K562 (cell line): Measurements from ENCODE around the gene PARD6A. TPM values are rescaled to one million over a fixed set of nuclear protein-coding genes. Genes with fewer than 3 reads are reported as not detected.

ENCODE experiments used
- ATAC-seq: fragments of 200-7000 bp; cut with Tn5 transposase; 3 replicates; pipeline ENCODE4 v1.9.1; 2020; ENCODE audit warnings: moderate library complexity
- BruUV-seq: library from RNA; stranded (reverse); fragments of 400-500 nt; replicated peaks from 2 replicates; lab custom pipeline; 2021; lab: Mats Ljungman, UMichigan
- CTCF ChIA-PET: fragments of 300-600 bp; formaldehyde crosslinking; extraction: SDS; loops from one replicate; lab custom pipeline; 2021; ENCODE audit warnings: low intra/inter-chr PET ratio; lab: Yijun Ruan, JAX
- POLR2A ChIA-PET: fragments of 300-600, 350-650 bp; sonication (Branson Sonifier 250); formaldehyde crosslinking; extraction: SDS; loops from one replicate; lab custom pipeline; 2021; ENCODE audit warnings: antibody characterized with exemption, inconsistent platforms; lab: Yijun Ruan, JAX
- DNase-seq, 4 experiments: peaks; one replicate each; pipeline versions ENCODE4 v3.0.0 to v3.0.0-alpha.2; 2011 to 2018; ENCODE audit warnings: low spot score in 3 of 4, mixed read lengths in 3 of 4; ENCODE audit errors: extremely low read depth in 1 of 4
- FAIRE-seq: peaks from 2 replicates; lab custom pipeline; 2011; peaks lifted over from hg19 to GRCh38; lab: Jason Lieb, UNC
- H2AFZ ChIP-seq: 2 replicates; pipeline ENCODE4 v1.6.0; 2011; ENCODE audit warnings: low read depth, low read length, control low read depth, inconsistent platforms
- H3K27ac ChIP-seq: fragments of 200-600 bp; 3 replicates; pipeline ENCODE4 v1.8.0; 2011; ENCODE audit warnings: low read depth, mild to moderate bottlenecking, control low read depth, inconsistent platforms, low read length, moderate library complexity, mixed read lengths; ENCODE audit errors: extremely low read depth
- H3K27me3 ChIP-seq, 2 experiments: fragments of 300-600 bp in 1 of 2; 2 replicates in 1 of 2; 3 replicates in 1 of 2; pipeline versions ENCODE4 v1.6.0 to v1.8.0; 2011; ENCODE audit warnings: inconsistent platforms in 2 of 2, low read length in 2 of 2, mild to moderate bottlenecking in 1 of 2, mixed read lengths in 1 of 2, moderate library complexity in 1 of 2; ENCODE audit not compliant: control insufficient read depth in 2 of 2, insufficient read depth in 2 of 2
- H3K36me3 ChIP-seq: fragments of 300-600 bp; 3 replicates; pipeline ENCODE4 v1.8.0; 2011; ENCODE audit warnings: mild to moderate bottlenecking, low read length, inconsistent platforms; ENCODE audit not compliant: control insufficient read depth, insufficient read depth
- H3K4me1 ChIP-seq, 2 experiments: fragments of 200-600 bp in 1 of 2; replicated peaks in 1 of 2; 2 replicates in 1 of 2; 3 replicates in 1 of 2; pipeline versions ENCODE4 v1.5.1 to v1.8.0; 2011; ENCODE audit warnings: inconsistent platforms in 2 of 2, low read length in 2 of 2, mild to moderate bottlenecking in 1 of 2, mixed read lengths in 1 of 2, moderate library complexity in 1 of 2; ENCODE audit not compliant: control insufficient read depth in 2 of 2, insufficient read depth in 2 of 2
- H3K4me2 ChIP-seq: 2 replicates; pipeline ENCODE4 v1.6.1; 2011; ENCODE audit warnings: low read length, control low read depth, inconsistent platforms, mixed read lengths; ENCODE audit not compliant: insufficient read depth
- H3K4me3 ChIP-seq: fragments of 200-600 bp; sonication (generic), shearing (Covaris generic); 2 replicates; pipeline ENCODE4 v1.5.1; 2016; ENCODE audit warnings: control low read depth, inconsistent platforms
- H3K79me2 ChIP-seq: fragments of 200-600 bp; 3 replicates; pipeline ENCODE4 v1.8.0; 2011; ENCODE audit warnings: low read length, inconsistent platforms; ENCODE audit not compliant: control insufficient read depth, insufficient read depth
- H3K9ac ChIP-seq, 2 experiments: 2 replicates each; pipeline versions ENCODE4 v1.6.0 to v1.6.1; 2011; ENCODE audit warnings: low read depth in 2 of 2, low read length in 2 of 2, control low read depth in 1 of 2, inconsistent platforms in 1 of 2, mild to moderate bottlenecking in 1 of 2, mixed read lengths in 1 of 2; ENCODE audit not compliant: insufficient read depth in 1 of 2
- H3K9me1 ChIP-seq: one replicate; pipeline ENCODE4 v1.6.0; 2011; ENCODE audit warnings: inconsistent platforms, mild to moderate bottlenecking, low read length, moderate library complexity; ENCODE audit not compliant: control insufficient read depth, insufficient read depth
- H3K9me3 ChIP-seq: replicated peaks from 2 replicates; pipeline ENCODE4 v1.5.1; 2011; ENCODE audit warnings: low read depth, low read length, inconsistent platforms; ENCODE audit not compliant: control insufficient read depth, insufficient read depth
- H4K20me1 ChIP-seq: replicated peaks from 2 replicates; pipeline ENCODE4 v1.6.1; 2011; ENCODE audit warnings: low read length, inconsistent platforms, mixed read lengths; ENCODE audit not compliant: control insufficient read depth, insufficient read depth
- ATF7 ChIP-seq: fragments of 450-650 bp; IDR thresholded peaks from 2 replicates; pipeline ENCODE4 v1.7.1; 2014; ENCODE audit warnings: mild to moderate bottlenecking, moderate library complexity
- CSDE1 ChIP-seq, 2 experiments: fragments of 450-650 bp; IDR thresholded peaks; 2 replicates each; pipeline ENCODE4 v1.6.1; 2016; ENCODE audit warnings: mild to moderate bottlenecking in 1 of 2
- ILK ChIP-seq: fragments of 450-650 bp; IDR thresholded peaks from 2 replicates; pipeline ENCODE4 v1.6.1; 2016; ENCODE audit warnings: missing genetic modification characterization, low read depth, mild to moderate bottlenecking, missing compliant biosample characterization, moderate library complexity, borderline replicate concordance
- MIER1 ChIP-seq: fragments of 450-650 bp; IDR thresholded peaks from 2 replicates; pipeline ENCODE4 v1.6.1; 2016; ENCODE audit warnings: antibody characterized with exemption, mild to moderate bottlenecking, low read depth
- MTA1 ChIP-seq: fragments of 450-650 bp; IDR thresholded peaks from 2 replicates; pipeline ENCODE4 v1.6.1; 2017; ENCODE audit warnings: borderline replicate concordance
- NR1H2 ChIP-seq: sonication (generic); formaldehyde crosslinking; IDR thresholded peaks from 2 replicates; pipeline ENCODE4 v1.4.0; 2020; ENCODE audit warnings: mild to moderate bottlenecking, missing genetic modification reagents
- PATZ1 ChIP-seq: fragments of 250-450 bp; sonication (Bioruptor Pico); IDR thresholded peaks from 2 replicates; pipeline ENCODE4 v1.5.0; 2020; ENCODE audit warnings: mild to moderate bottlenecking, borderline replicate concordance
- PHF20 ChIP-seq: fragments of 450-650 bp; IDR thresholded peaks from 2 replicates; pipeline ENCODE4 v1.6.1; 2018; ENCODE audit not compliant: partially characterized antibody
- PKNOX1 ChIP-seq: fragments of 450-650 bp; IDR thresholded peaks from 2 replicates; pipeline ENCODE4 v1.6.1; 2016
- SP2 ChIP-seq: IDR thresholded peaks from 2 replicates; pipeline ENCODE4 v1.6.1; 2011; ENCODE audit warnings: mild to moderate bottlenecking, low read depth, low read length, moderate library complexity; ENCODE audit not compliant: poor library complexity, severe bottlenecking; ENCODE audit errors: extremely low read depth
- ZBTB43 ChIP-seq: sonication (generic); formaldehyde crosslinking; IDR thresholded peaks from 2 replicates; pipeline ENCODE4 v1.8.0; 2023; ENCODE audit warnings: mild to moderate bottlenecking, missing genetic modification reagents
- ZBTB5 ChIP-seq: fragments of 450-650 bp; IDR thresholded peaks from 2 replicates; pipeline ENCODE4 v1.6.1; 2017; ENCODE audit warnings: antibody characterized with exemption
- ZNF224 ChIP-seq: sonication (generic); formaldehyde crosslinking; IDR thresholded peaks from 2 replicates; pipeline ENCODE4 v1.8.0; 2022; ENCODE audit warnings: mild to moderate bottlenecking, missing genetic modification reagents
- ZNF584 ChIP-seq: fragments of 200-800 bp; sonication (Bioruptor generic); IDR thresholded peaks from 2 replicates; pipeline ENCODE4 v1.6.1; 2016; ENCODE audit warnings: low read depth, mild to moderate bottlenecking, missing genetic modification characterization, missing compliant biosample characterization
- WGBS: fragments of 100-300 bp; shearing (Covaris generic); methylation state at CpG from one replicate; pipeline ENCODE4 v1.1.6; 2016; ENCODE audit warnings: low coverage, mixed read lengths; ENCODE audit not compliant: insufficient coverage; ENCODE audit errors: missing lambda C conversion rate; 5-methylcytosine and 5-hydroxymethylcytosine counted together
- in situ Hi-C: fragments of 300-500 bp; cut with MboI; formaldehyde crosslinking; loops from 4 replicates; pipeline ENCODE4 v1.15.0; 2018; ENCODE audit warnings: inconsistent platforms, mixed read lengths
- intact Hi-C: fragments of 100-400 bp; cut with micrococcal nuclease; formaldehyde crosslinking; loops from 2 replicates; pipeline ENCODE4 v1.14.2; 2022
- polyA plus RNA-seq, 8 experiments: library from polyadenylated mRNA; depleted of rRNA in 4 of 8; stranded (reverse) in 5 of 8; unstranded in 3 of 8; fragments of >200 nt; fragmentation: Nextera tagmentation in 2 of 8; fragmentation: Illumina TruSeq in 1 of 8; extraction: Ambion mirVana in 2 of 8; extraction: Trizol in 1 of 8; gene quantifications; 2 replicates each; pipeline versions ENCODE4 v1.2.1 to v1.2.3, GENCODE V29; 2011 to 2014; ENCODE audit warnings: inconsistent platforms in 1 of 8, missing spikeins in 1 of 8
- total RNA-seq, 7 experiments: library from RNA; depleted of rRNA in 6 of 7; stranded (reverse); fragments of >200 nt in 6 of 7; fragmentation: Illumina TruSeq in 2 of 7; extraction: Trizol in 2 of 7; gene quantifications; 2 replicates each; pipeline versions ENCODE4 v1.2.1 to v1.2.3, GENCODE V29; 2011 to 2021; ENCODE audit warnings: low replicate concordance in 1 of 7

PARD6A gene
- total and polyA plus RNA-seq, 9 of the 15 experiments (the other 6 are each of a cell fraction or from before 2014, with no cell fraction given): 0.04 to 2.0 (median 0.44) TPM

- Histone ChIP-seq H4K20me1 (no peaks in the 10 kb centered on the region), H3K9ac (no peak overlapping the region), H3K9me1 (no peaks in the 10 kb centered on the region), H3K27me3 (no peaks in the 10 kb centered on the region), H3K4me3 (no peak overlapping the region), H2AFZ (no peak overlapping the region), H3K4me2 (no peak overlapping the region), H3K9me3 (peaks cover 3% of the 10 kb centered on the region; the same call in 1 of the 2 replicates), H3K36me3 (no peaks in the 10 kb centered on the region), H3K79me2 (no peaks in the 10 kb centered on the region), H3K4me1 (no peaks in the 10 kb centered on the region), H3K27ac (no peak overlapping the region)
- TF ChIP-seq ZBTB43 (CRISPR knock-in tag) (no peak), PKNOX1 (no peak), ZNF224 (CRISPR knock-in tag) (no peak), ILK (tag) (no peak), ZBTB5 (no peak), ATF7 (no peak), CSDE1 (IDR thresholded peaks at IDR 0.05) (no peak), PATZ1 (no peak), SP2 (no peak), NR1H2 (CRISPR knock-in tag) (no peak), ZNF584 (CRISPR knock-in tag) (no peak), MIER1 (no peak), MTA1 (no peak), PHF20 (no peak)
- in situ Hi-C loops: no loop called here
- WGBS: 54% methylated on average over 5 of the region's 5 CpGs
- CTCF ChIA-PET: no interaction called here
- no peak for DNase-seq
- no peak for ATAC-seq
- FAIRE-seq: no peak
- intact Hi-C loops: no loop called here
- BruUV-seq: no TSS peak
- POLR2A ChIA-PET: interaction anchor here (0.5 kb wide), 1 partner anchor 16 kb away, joined by 3 read pairs; no protein-coding TSS in a partner anchor
Measured at GRCh38 chr16:67704110-67704509, 43.4 kb downstream of the PARD6A start.
